Ishikawa (cell line): Measurements from ENCODE around the gene GALNTL6.

Experiments
- CEBPB ChIP-seq: IDR thresholded peaks from 2 replicates; pipeline ENCODE4 v1.6.1; 2012
- CREB1 ChIP-seq: IDR thresholded peaks from 2 replicates; pipeline ENCODE4 v1.6.1; 2012; ENCODE audit warnings: low read depth
- EGR1 ChIP-seq: IDR thresholded peaks from 2 replicates; pipeline ENCODE4 v1.6.1; 2012
- EP300 ChIP-seq: IDR thresholded peaks from 2 replicates; pipeline ENCODE4 v1.6.1; 2012; ENCODE audit warnings: borderline replicate concordance
- FOXM1 ChIP-seq: IDR thresholded peaks from 2 replicates; pipeline ENCODE4 v1.6.1; 2012; ENCODE audit warnings: low read depth, borderline replicate concordance
- MAX ChIP-seq: IDR thresholded peaks from 2 replicates; pipeline ENCODE4 v1.6.1; 2012
- NFIC ChIP-seq: IDR thresholded peaks from 2 replicates; pipeline ENCODE4 v1.6.1; 2012
- RAD21 ChIP-seq: IDR thresholded peaks from 2 replicates; pipeline ENCODE4 v1.6.1; 2012; ENCODE audit warnings: low read depth
- REST ChIP-seq: IDR thresholded peaks from 2 replicates; pipeline ENCODE4 v1.6.1; 2012; ENCODE audit warnings: low read depth, mild to moderate bottlenecking
- TAF1 ChIP-seq: IDR thresholded peaks from 2 replicates; pipeline ENCODE4 v1.6.1; 2012; ENCODE audit warnings: low read depth, mild to moderate bottlenecking
- TCF12 ChIP-seq: IDR thresholded peaks from 2 replicates; pipeline ENCODE4 v1.6.1; 2012; ENCODE audit warnings: low read depth
- TEAD4 ChIP-seq: IDR thresholded peaks from 2 replicates; pipeline ENCODE4 v1.6.1; 2012
- USF1 ChIP-seq: IDR thresholded peaks from 2 replicates; pipeline ENCODE4 v1.6.1; 2012
- YY1 ChIP-seq: IDR thresholded peaks from 2 replicates; pipeline ENCODE4 v1.6.1; 2012; ENCODE audit warnings: low read depth
- ZBTB7A ChIP-seq: IDR thresholded peaks from 2 replicates; pipeline ENCODE4 v1.6.1; 2012; ENCODE audit warnings: low read depth

GALNTL6 gene

GRCh38 chr4:172546782-172547181 lies 733.6 kb downstream of the GALNTL6 start:
- no peak for TF ChIP-seq ZBTB7A
- 0 out of 2 replicates have a peak, but pooled peaks have one; percentile 17 for TF ChIP-seq NFIC
- TF ChIP-seq TEAD4: 0 out of 2 replicates have a peak, but pooled peaks have one; percentile 34
- TF ChIP-seq FOXM1: no peak
- TF ChIP-seq CEBPB: 0 out of 2 replicates have a peak, but pooled peaks have one; percentile 28
- no peak for TF ChIP-seq RAD21

GRCh38 chr4:172547724-172548123 lies 734.5 kb downstream of the GALNTL6 start:
- TF ChIP-seq YY1: no peak
- TF ChIP-seq EP300: peak; percentile 53; the same call in 1 of the 2 replicates
- 0 out of 2 replicates have a peak, but pooled peaks have one; percentile 43 for TF ChIP-seq TCF12
- peak; percentile 76 for TF ChIP-seq NFIC
- TF ChIP-seq REST: no peak
- TF ChIP-seq MAX: no peak
- TF ChIP-seq ZBTB7A: no peak

GRCh38 chr4:172553216-172553615 lies 740.0 kb downstream of the GALNTL6 start:
- no peak for TF ChIP-seq CREB1
- no peak for TF ChIP-seq ZBTB7A
- TF ChIP-seq NFIC: no peak
- no peak for TF ChIP-seq TAF1
- no peak for TF ChIP-seq TCF12
- TF ChIP-seq REST: no peak
- TF ChIP-seq USF1: no peak
- TF ChIP-seq TEAD4: no peak
- no peak for TF ChIP-seq EGR1
- no peak for TF ChIP-seq FOXM1
- TF ChIP-seq MAX: no peak

GRCh38 chr4:172554588-172554987 lies 741.4 kb downstream of the GALNTL6 start:
- no peak for TF ChIP-seq TAF1
- TF ChIP-seq YY1: no peak
- TF ChIP-seq CEBPB: peak; percentile 96

GRCh38 chr4:172555725-172556124 lies 742.5 kb downstream of the GALNTL6 start:
- TF ChIP-seq CEBPB (no peak), EGR1 (no peak), TAF1 (no peak), USF1 (no peak), TCF12 (no peak), MAX (no peak), FOXM1 (no peak)

GRCh38 chr4:172573899-172574298 lies 760.7 kb downstream of the GALNTL6 start:
- TF ChIP-seq EGR1 (no peak), EP300 (no peak)

- TF ChIP-seq NFIC (no peak), USF1 (no peak), TEAD4 (no peak), RAD21 (no peak), FOXM1 (no peak)
Measured at GRCh38 chr4:172578712-172579111, 765.5 kb downstream of the GALNTL6 start.
